CD4-positive, alpha-beta T cell treated with Interleukin-1 beta for 1 hour (primary cell): ENCODE measurements around the gene OSGEPL1.
"Not testable (repeated sequence)": the region's sequence is repeated elsewhere in the genome, so short reads cannot be mapped to it uniquely, and the experiment has no call there.

Experiments used
- DNase-seq, 2 donors: peaks; one replicate each; pipeline ENCODE4 v3.0.0-alpha.2; 2020 to 2022

The OSGEPL1 gene

GRCh38 chr2:189762551-189763298 lies at the start of gene OSGEPL1:
Gene OSGEPL1 (minus strand): TSS chr2:189762792. CDS start chr2:189761640, 1,152 bp downstream.
- DNase-seq, result peak; percentile 92 to 93

- DNase-seq, result no peak
Observed at GRCh38 chr2:189803431-189803830, 40.8 kb upstream of the OSGEPL1 start.

- DNase-seq, result no peak
Observed at GRCh38 chr2:189802396-189802912, 39.9 kb upstream of the OSGEPL1 start.

- DNase-seq, result no peak
Observed at GRCh38 chr2:189799531-189799930, 36.9 kb upstream of the OSGEPL1 start.

- no peak for DNase-seq
Observed at GRCh38 chr2:189799030-189799331, 36.4 kb upstream of the OSGEPL1 start.

GRCh38 chr2:189798312-189799029 lies 35.9 kb upstream of the OSGEPL1 start:
- DNase-seq, result peak in 1 of 2 donors; percentile 25

- DNase-seq, result no peak
Observed at GRCh38 chr2:189797902-189798301, 35.3 kb upstream of the OSGEPL1 start.

- DNase-seq, result no peak
Observed at GRCh38 chr2:189794310-189794709, 31.7 kb upstream of the OSGEPL1 start.

- DNase-seq, result peak in 1 of 2 donors; percentile 56
Observed at GRCh38 chr2:189791338-189792042, 28.9 kb upstream of the OSGEPL1 start.

GRCh38 chr2:189783927-189784867 lies 21.6 kb upstream of the OSGEPL1 start, which contains the start of the genes ORMDL1 and PMS1:
Gene ORMDL1 (minus strand): TSS chr2:189784339. CDS start chr2:189782595, 1,744 bp downstream.
Gene PMS1 (plus strand): TSS chr2:189784450. CDS start chr2:189791810, 7,360 bp downstream.
- peak; percentile 94 for DNase-seq

- DNase-seq, result peak in 1 of 2 donors; percentile 47
Observed at GRCh38 chr2:189783451-189783926, 20.9 kb upstream of the OSGEPL1 start.

- peak in 1 of 2 donors; percentile 7 for DNase-seq
Observed at GRCh38 chr2:189782221-189782671, 19.7 kb upstream of the OSGEPL1 start.

GRCh38 chr2:189772212-189772611 lies 9.6 kb upstream of the OSGEPL1 start:
- DNase-seq, result no peak

GRCh38 chr2:189770590-189771322 lies 8.2 kb upstream of the OSGEPL1 start:
- DNase-seq, result no peak

GRCh38 chr2:189763908-189764661 lies 1.5 kb upstream of the OSGEPL1 start:
- DNase-seq, result no peak

- no peak for DNase-seq
Observed at GRCh38 chr2:189762229-189762550, 402 bp downstream of the OSGEPL1 start.

GRCh38 chr2:189760154-189760553 lies 2.4 kb downstream of the OSGEPL1 start:
- not testable (repeated sequence) for DNase-seq

GRCh38 chr2:189756311-189756952 lies 6.2 kb downstream of the OSGEPL1 start:
- DNase-seq, result no peak

GRCh38 chr2:189751080-189751658 lies 11.4 kb downstream of the OSGEPL1 start:
- peak; percentile 23 to 58 for DNase-seq
